HL-60 (cell line): ENCODE data around the gene AKTIP.

ENCODE experiments used
- TF ChIP-seq, protein P1 (sequence below): IDR thresholded peaks from one replicate; pipeline ENCODE4 v1.5.1; 2011; ENCODE audit warnings: low read length, control low read depth, inconsistent platforms; ENCODE audit not compliant: insufficient read depth
- TF ChIP-seq, protein P2 (sequence below): IDR thresholded peaks from 2 replicates; pipeline ENCODE4 v1.6.1; 2012; ENCODE audit warnings: low read depth; ENCODE audit not compliant: insufficient replicate concordance

DNA sequence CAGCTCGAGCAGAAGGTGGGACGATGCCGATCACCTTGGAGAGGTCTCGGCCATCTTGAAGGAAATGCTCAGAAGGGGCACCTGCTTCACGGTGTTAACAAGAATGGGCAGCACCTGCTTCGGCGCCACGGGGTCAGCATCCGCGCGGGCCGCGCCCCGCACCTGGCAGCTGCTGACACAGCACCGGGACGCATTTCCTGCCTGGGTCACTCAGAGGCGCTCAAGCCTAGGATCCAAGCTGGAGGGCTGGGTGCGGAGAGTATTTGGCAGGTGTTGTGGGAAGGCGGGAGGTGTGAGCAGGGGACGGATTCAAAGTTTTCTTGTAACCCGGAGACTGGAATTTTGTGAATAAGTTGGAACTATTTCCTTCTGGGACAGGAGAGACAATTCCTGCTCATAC, 39.3 kb upstream of the AKTIP start:
- TF ChIP-seq, protein P1, sequence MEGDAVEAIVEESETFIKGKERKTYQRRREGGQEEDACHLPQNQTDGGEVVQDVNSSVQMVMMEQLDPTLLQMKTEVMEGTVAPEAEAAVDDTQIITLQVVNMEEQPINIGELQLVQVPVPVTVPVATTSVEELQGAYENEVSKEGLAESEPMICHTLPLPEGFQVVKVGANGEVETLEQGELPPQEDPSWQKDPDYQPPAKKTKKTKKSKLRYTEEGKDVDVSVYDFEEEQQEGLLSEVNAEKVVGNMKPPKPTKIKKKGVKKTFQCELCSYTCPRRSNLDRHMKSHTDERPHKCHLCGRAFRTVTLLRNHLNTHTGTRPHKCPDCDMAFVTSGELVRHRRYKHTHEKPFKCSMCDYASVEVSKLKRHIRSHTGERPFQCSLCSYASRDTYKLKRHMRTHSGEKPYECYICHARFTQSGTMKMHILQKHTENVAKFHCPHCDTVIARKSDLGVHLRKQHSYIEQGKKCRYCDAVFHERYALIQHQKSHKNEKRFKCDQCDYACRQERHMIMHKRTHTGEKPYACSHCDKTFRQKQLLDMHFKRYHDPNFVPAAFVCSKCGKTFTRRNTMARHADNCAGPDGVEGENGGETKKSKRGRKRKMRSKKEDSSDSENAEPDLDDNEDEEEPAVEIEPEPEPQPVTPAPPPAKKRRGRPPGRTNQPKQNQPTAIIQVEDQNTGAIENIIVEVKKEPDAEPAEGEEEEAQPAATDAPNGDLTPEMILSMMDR = no peak
- TF ChIP-seq, protein P2, sequence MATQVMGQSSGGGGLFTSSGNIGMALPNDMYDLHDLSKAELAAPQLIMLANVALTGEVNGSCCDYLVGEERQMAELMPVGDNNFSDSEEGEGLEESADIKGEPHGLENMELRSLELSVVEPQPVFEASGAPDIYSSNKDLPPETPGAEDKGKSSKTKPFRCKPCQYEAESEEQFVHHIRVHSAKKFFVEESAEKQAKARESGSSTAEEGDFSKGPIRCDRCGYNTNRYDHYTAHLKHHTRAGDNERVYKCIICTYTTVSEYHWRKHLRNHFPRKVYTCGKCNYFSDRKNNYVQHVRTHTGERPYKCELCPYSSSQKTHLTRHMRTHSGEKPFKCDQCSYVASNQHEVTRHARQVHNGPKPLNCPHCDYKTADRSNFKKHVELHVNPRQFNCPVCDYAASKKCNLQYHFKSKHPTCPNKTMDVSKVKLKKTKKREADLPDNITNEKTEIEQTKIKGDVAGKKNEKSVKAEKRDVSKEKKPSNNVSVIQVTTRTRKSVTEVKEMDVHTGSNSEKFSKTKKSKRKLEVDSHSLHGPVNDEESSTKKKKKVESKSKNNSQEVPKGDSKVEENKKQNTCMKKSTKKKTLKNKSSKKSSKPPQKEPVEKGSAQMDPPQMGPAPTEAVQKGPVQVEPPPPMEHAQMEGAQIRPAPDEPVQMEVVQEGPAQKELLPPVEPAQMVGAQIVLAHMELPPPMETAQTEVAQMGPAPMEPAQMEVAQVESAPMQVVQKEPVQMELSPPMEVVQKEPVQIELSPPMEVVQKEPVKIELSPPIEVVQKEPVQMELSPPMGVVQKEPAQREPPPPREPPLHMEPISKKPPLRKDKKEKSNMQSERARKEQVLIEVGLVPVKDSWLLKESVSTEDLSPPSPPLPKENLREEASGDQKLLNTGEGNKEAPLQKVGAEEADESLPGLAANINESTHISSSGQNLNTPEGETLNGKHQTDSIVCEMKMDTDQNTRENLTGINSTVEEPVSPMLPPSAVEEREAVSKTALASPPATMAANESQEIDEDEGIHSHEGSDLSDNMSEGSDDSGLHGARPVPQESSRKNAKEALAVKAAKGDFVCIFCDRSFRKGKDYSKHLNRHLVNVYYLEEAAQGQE = no peak
